ENCODE measurements around the gene DNAH14.
A peak's percentile ranks its signal among the peaks of the same experiment; 100 is the strongest.

DNAH14 gene

GRCh38 chr1:225044258-225044657 is 114.8 kb downstream of the DNAH14 start (continued):
- TF ChIP-seq MYNN (tag by site-specific recombination; IDR thresholded peaks at IDR 0.05; ENCODE audit: borderline replicate concordance) (no peak), ZNF571 (tag by site-specific recombination; IDR thresholded peaks at IDR 0.05) (no peak), ZNF776 (tag by site-specific recombination; IDR thresholded peaks at IDR 0.05; ENCODE audit: borderline replicate concordance) (no peak), SP3 (tag by site-specific recombination; IDR thresholded peaks at IDR 0.05) (no peak), ZNF311 (tag by site-specific recombination; IDR thresholded peaks at IDR 0.05; ENCODE audit: borderline replicate concordance) (no peak), ZNF629 (tag by site-specific recombination; IDR thresholded peaks at IDR 0.05) (peak; percentile 31; the same call in 1 of the 2 replicates), HIC1 (tag by site-specific recombination; IDR thresholded peaks at IDR 0.05) (no peak), ZFP41 (tag by site-specific recombination; IDR thresholded peaks at IDR 0.05; ENCODE audit: borderline replicate concordance) (no peak), PRDM6 (tag by site-specific recombination; IDR thresholded peaks at IDR 0.05) (peak; percentile 96), ZNF2 (tag by site-specific recombination; IDR thresholded peaks at IDR 0.05) (no peak), ZBTB21 (tag by site-specific recombination; IDR thresholded peaks at IDR 0.05) (no peak; the same call in none of the 2 replicates), ZNF561 (tag by site-specific recombination; IDR thresholded peaks at IDR 0.05; ENCODE audit: borderline replicate concordance) (no peak), ZNF175 (tag by site-specific recombination; IDR thresholded peaks at IDR 0.05) (no peak), ZEB2 (tag by site-specific recombination; IDR thresholded peaks at IDR 0.05) (peak; percentile 75), KLF9 (tag by site-specific recombination; IDR thresholded peaks at IDR 0.05; ENCODE audit: low read depth) (no peak), ZNF211 (tag by site-specific recombination; IDR thresholded peaks at IDR 0.05; ENCODE audit: low read depth) (no peak), ZNF529 (tag by site-specific recombination; IDR thresholded peaks at IDR 0.05; ENCODE audit: insufficient replicate concordance) (no peak), GLIS2 (tag by site-specific recombination; IDR thresholded peaks at IDR 0.05) (no peak), ZNF423 (tag by site-specific recombination; IDR thresholded peaks at IDR 0.05) (no peak), ZNF501 (tag by site-specific recombination; IDR thresholded peaks at IDR 0.05) (no peak), HOXA7 (CRISPR knock-in tag; IDR thresholded peaks at IDR 0.05; ENCODE audit: borderline replicate concordance) (no peak), ZSCAN23 (tag by site-specific recombination; IDR thresholded peaks at IDR 0.05) (no peak), MEIS1 (CRISPR knock-in tag; IDR thresholded peaks at IDR 0.05; ENCODE audit: borderline replicate concordance) (no peak), ZNF837 (tag by site-specific recombination; IDR thresholded peaks at IDR 0.05) (no peak), ZNF335 (tag by site-specific recombination; conservative IDR thresholded peaks at IDR 0.05) (peak; percentile 72), ZNF830 (tag by site-specific recombination; IDR thresholded peaks at IDR 0.05; ENCODE audit: low read depth) (no peak), HOXD13 (CRISPR knock-in tag; IDR thresholded peaks at IDR 0.05; ENCODE audit: borderline replicate concordance) (no peak), GFI1B (tag by site-specific recombination; IDR thresholded peaks at IDR 0.05) (no peak)
- TF ChIP-seq, protein P1, sequence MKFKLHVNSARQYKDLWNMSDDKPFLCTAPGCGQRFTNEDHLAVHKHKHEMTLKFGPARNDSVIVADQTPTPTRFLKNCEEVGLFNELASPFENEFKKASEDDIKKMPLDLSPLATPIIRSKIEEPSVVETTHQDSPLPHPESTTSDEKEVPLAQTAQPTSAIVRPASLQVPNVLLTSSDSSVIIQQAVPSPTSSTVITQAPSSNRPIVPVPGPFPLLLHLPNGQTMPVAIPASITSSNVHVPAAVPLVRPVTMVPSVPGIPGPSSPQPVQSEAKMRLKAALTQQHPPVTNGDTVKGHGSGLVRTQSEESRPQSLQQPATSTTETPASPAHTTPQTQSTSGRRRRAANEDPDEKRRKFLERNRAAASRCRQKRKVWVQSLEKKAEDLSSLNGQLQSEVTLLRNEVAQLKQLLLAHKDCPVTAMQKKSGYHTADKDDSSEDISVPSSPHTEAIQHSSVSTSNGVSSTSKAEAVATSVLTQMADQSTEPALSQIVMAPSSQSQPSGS (tag by site-specific recombination; IDR thresholded peaks at IDR 0.05; ENCODE audit: low read depth), result peak; percentile 47
- TF ChIP-seq, protein P2, sequence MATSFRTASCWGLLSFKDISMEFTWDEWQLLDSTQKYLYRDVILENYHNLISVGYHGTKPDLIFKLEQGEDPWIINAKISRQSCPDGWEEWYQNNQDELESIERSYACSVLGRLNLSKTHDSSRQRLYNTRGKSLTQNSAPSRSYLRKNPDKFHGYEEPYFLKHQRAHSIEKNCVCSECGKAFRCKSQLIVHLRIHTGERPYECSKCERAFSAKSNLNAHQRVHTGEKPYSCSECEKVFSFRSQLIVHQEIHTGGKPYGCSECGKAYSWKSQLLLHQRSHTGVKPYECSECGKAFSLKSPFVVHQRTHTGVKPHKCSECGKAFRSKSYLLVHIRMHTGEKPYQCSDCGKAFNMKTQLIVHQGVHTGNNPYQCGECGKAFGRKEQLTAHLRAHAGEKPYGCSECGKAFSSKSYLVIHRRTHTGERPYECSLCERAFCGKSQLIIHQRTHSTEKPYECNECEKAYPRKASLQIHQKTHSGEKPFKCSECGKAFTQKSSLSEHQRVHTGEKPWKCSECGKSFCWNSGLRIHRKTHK (tag by site-specific recombination; IDR thresholded peaks at IDR 0.05), result no peak
- TF ChIP-seq, protein P3, sequence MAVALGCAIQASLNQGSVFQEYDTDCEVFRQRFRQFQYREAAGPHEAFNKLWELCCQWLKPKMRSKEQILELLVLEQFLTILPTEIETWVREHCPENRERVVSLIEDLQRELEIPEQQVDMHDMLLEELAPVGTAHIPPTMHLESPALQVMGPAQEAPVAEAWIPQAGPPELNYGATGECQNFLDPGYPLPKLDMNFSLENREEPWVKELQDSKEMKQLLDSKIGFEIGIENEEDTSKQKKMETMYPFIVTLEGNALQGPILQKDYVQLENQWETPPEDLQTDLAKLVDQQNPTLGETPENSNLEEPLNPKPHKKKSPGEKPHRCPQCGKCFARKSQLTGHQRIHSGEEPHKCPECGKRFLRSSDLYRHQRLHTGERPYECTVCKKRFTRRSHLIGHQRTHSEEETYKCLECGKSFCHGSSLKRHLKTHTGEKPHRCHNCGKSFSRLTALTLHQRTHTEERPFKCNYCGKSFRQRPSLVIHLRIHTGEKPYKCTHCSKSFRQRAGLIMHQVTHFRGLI (tag by site-specific recombination; IDR thresholded peaks at IDR 0.05), result no peak
- TF ChIP-seq, protein P4, sequence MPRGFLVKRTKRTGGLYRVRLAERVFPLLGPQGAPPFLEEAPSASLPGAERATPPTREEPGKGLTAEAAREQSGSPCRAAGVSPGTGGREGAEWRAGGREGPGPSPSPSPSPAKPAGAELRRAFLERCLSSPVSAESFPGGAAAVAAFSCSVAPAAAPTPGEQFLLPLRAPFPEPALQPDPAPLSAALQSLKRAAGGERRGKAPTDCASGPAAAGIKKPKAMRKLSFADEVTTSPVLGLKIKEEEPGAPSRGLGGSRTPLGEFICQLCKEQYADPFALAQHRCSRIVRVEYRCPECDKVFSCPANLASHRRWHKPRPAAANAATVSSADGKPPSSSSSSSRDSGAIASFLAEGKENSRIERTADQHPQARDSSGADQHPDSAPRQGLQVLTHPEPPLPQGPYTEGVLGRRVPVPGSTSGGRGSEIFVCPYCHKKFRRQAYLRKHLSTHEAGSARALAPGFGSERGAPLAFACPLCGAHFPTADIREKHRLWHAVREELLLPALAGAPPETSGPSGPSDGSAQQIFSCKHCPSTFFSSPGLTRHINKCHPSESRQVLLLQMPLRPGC (tag by site-specific recombination; IDR thresholded peaks at IDR 0.05), result no peak
